Mesothelial cell of epicardium (in vitro differentiated cells): Measurements from ENCODE around the gene HSDL1. TPM values are rescaled to one million over a fixed set of nuclear protein-coding genes. Genes with fewer than 3 reads are reported as not detected.
A peak's percentile ranks its signal among the peaks of the same experiment; 100 is the strongest.

Source experiments
- DNase-seq, 2 experiments: peaks; one replicate each; pipeline ENCODE4 v3.0.0; 2021; ENCODE audit warnings: low spot score in 2 of 2; ENCODE audit not compliant: unreplicated experiment in 2 of 2
- H3K27ac Mint-ChIP-seq: 2 replicates; pipeline ENCODE4 v1.8.0; 2021; ENCODE audit warnings: mixed read lengths
- H3K27me3 Mint-ChIP-seq: 2 replicates; pipeline ENCODE4 v1.8.0; 2021; ENCODE audit warnings: low read depth, mixed read lengths
- H3K36me3 Mint-ChIP-seq: 2 replicates; pipeline ENCODE4 v1.8.0; 2021; ENCODE audit warnings: mixed read lengths
- H3K4me1 Mint-ChIP-seq: 2 replicates; pipeline ENCODE4 v1.8.0; 2021; ENCODE audit warnings: mixed read lengths
- H3K4me3 Mint-ChIP-seq: 2 replicates; pipeline ENCODE4 v1.8.0; 2021; ENCODE audit warnings: mild to moderate bottlenecking, moderate library complexity, mixed read lengths
- H3K9me3 Mint-ChIP-seq: 2 replicates; pipeline ENCODE4 v1.8.0; 2021; ENCODE audit warnings: mixed read lengths
- CTCF ChIP-seq: fragments of 200-600 bp; sonication (generic); IDR thresholded peaks from one replicate; pipeline ENCODE4 v1.5.0; 2021; ENCODE audit warnings: antibody characterized with exemption; ENCODE audit not compliant: unreplicated experiment
- total RNA-seq: library from RNA; stranded (reverse); gene quantifications from 3 replicates; pipeline ENCODE4 v1.2.1, GENCODE V29; 2021

The HSDL1 gene
- total RNA-seq: 47.6 to 50.0 TPM (median 48.9 TPM) in 3 replicates

DNA sequence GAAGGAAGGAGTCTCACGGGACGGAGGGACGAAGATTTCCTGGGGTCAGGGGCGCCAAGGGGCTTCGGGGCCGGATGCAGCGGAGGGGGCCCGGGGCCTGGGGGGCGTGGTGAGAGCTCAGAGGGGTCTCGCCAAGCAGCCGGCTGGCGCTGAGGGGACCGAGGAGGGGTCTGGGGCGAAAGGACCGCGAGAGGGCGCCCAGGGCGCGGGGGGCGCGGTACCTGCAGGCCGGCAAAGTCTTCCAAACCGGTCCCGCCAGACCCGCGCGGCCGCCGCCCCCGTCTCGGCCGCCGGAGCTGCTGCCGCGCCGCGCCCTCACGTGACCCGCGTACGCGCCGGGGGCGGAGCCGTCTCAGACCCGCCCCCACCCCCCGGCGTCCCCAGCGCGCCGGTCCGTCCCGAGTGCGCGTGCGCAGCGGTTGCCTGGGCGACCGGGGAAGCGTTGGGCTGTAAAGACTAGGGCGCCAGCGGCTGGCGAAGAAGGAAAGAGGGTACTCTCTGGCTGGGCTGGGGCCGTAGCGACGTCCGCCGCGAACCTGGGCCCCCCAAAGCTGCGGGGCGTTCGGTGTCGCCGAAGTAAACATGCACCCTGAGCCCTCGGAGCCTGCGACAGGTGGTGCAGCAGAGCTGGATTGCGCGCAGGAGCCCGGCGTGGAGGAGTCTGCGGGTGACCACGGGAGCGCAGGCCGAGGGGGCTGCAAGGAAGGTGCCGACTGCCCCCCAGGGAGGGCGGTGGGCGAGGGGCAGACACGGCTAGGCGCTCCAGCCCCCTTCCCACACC is at the start of gene HSDL1, which contains the start of gene DNAAF1:
HSDL1 (minus strand) TSS at position 319 of the 781 bp plus-strand sequence. CDS start 13,856 bp downstream, outside the sequence.
DNAAF1 (plus strand) TSS at position 450 of the 781 bp plus-strand sequence; CDS start at position 583, 133 bp downstream.
- TF ChIP-seq CTCF: no peak
- peak within 1 kb of the TSS; percentile 97 for H3K4me3 Mint-ChIP-seq
- peaks cover 7% of the 10 kb centered on the region for H3K36me3 Mint-ChIP-seq
- H3K9me3 Mint-ChIP-seq: peaks cover 6% of the 10 kb centered on the region
- peaks cover 11% of the 10 kb centered on the region for H3K27me3 Mint-ChIP-seq
- H3K4me1 Mint-ChIP-seq: peaks cover 6% of the 10 kb centered on the region
- peak within 1 kb of the TSS; percentile 96 for H3K27ac Mint-ChIP-seq
- DNase-seq: peak; percentile 94 to 99

GRCh38 chr16:84194018-84194417 is 49.0 kb upstream of the HSDL1 start:
- no peak for DNase-seq
- peaks cover 15% of the 10 kb centered on the region for H3K4me1 Mint-ChIP-seq
- no peak overlapping the region for H3K4me3 Mint-ChIP-seq
- no peaks in the 10 kb centered on the region for H3K27me3 Mint-ChIP-seq
- TF ChIP-seq CTCF: no peak
- H3K9me3 Mint-ChIP-seq: no peaks in the 10 kb centered on the region
- H3K27ac Mint-ChIP-seq: no peak overlapping the region
- H3K36me3 Mint-ChIP-seq: no peaks in the 10 kb centered on the region

DNA sequence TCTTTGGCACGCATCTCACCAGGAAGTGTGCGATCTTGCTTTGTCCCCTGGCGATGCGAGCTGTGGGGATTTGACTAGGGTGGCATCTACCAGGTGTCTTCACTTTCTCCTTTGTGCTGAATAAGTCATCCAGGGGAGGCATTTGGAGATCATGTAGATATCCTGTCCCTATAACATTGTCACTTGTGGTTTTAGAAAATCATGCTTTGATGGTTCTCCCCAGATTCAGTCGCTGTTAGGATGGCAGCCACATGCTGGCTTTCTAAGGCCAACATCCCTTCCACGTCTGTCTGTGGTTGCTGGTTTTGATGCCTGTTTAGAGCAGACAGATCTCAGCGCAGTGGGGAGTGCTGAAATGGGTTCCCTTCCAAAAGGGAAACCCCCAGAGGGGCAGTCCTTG is 48.5 kb upstream of the HSDL1 start:
- no peak for DNase-seq
- H3K27ac Mint-ChIP-seq: no peak overlapping the region

GRCh38 chr16:84191466-84191865 is 46.5 kb upstream of the HSDL1 start:
- no peak for TF ChIP-seq CTCF
- DNase-seq: no peak

More for the DNA sequence above, 48.5 kb upstream of the HSDL1 start:
- no peaks in the 10 kb centered on the region for H3K27me3 Mint-ChIP-seq
- no peaks in the 10 kb centered on the region for H3K36me3 Mint-ChIP-seq
- peaks cover 12% of the 10 kb centered on the region for H3K4me1 Mint-ChIP-seq
- H3K4me3 Mint-ChIP-seq: no peak overlapping the region
- H3K9me3 Mint-ChIP-seq: no peaks in the 10 kb centered on the region
- TF ChIP-seq CTCF: no peak

DNA sequence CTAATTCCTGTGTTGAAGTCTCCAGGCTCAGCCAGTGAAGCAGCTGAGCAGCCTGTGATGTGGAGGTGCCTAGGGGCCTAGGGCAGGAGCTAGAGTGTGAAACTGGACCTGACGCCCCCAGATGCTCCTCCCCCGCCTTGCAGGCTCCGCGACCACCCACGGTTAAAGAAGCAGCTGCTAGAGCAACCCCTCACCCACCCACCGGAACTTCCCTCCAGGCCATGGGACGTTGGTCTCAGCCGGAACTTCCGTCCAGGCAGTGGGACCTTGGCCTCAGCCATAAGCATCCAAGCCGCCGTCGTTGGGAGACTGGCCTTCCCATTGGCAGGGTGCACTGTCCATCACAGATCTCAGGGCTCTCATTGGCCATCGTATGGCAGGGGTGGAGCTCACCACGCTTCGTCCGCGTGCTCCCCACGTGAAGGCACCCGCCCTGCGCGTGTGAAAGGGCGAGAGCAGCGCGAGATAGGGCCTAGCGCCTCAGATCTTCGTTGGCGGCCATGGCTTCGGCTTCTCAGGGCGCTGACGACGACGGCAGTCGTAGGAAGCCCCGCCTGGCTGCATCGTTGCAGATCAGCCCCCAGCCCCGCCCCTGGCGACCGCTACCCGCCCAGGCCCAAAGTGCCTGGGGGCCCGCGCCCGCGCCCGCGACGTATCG is 45.9 kb upstream of the HSDL1 start, which contains the start of gene ADAD2:
ADAD2 (plus strand) TSS at position 427 of the 658 bp plus-strand sequence; CDS start at position 501, 74 bp downstream.
- Mint-ChIP-seq H3K4me3 (no peak within 1 kb of the TSS), H3K9me3 (no peaks in the 10 kb centered on the region), H3K4me1 (peaks cover 5% of the 10 kb centered on the region), H3K36me3 (no peaks in the 10 kb centered on the region), H3K27me3 (no peaks in the 10 kb centered on the region), H3K27ac (no peak within 1 kb of the TSS)
- DNase-seq: no peak
- TF ChIP-seq CTCF: no peak

More at GRCh38 chr16:84191466-84191865, 46.5 kb upstream of the HSDL1 start:
- H3K27ac Mint-ChIP-seq: no peak overlapping the region
- no peak overlapping the region for H3K4me3 Mint-ChIP-seq
- H3K9me3 Mint-ChIP-seq: no peaks in the 10 kb centered on the region
- no peaks in the 10 kb centered on the region for H3K27me3 Mint-ChIP-seq
- no peaks in the 10 kb centered on the region for H3K36me3 Mint-ChIP-seq
- peaks cover 3% of the 10 kb centered on the region for H3K4me1 Mint-ChIP-seq
